Stimulated activated naive CD8-positive, alpha-beta T cell treated with anti-CD3 and anti-CD28 coated beads, Interleukin-15, amount 100 ng/mL, for 72 hours (primary cell): ENCODE data around the gene ZNHIT6.
"Not testable (repeated sequence)": the region's sequence is repeated elsewhere in the genome, so short reads cannot be mapped to it uniquely, and the experiment has no call there.

ENCODE experiments used
- ATAC-seq: fragments of 150-1000 bp; cut with Tn5 transposase; 2 replicates; pipeline ENCODE4 v1.10.0; 2021; ENCODE audit warnings: mild to moderate bottlenecking, moderate library complexity
- DNase-seq, 2 donors: peaks; one replicate each; pipeline ENCODE4 v3.0.0; 2021 to 2022
- H3K27ac Mint-ChIP-seq, 2 donors: one replicate each; pipeline ENCODE4 v1.8.0; 2022; ENCODE audit warnings: mild to moderate bottlenecking in 2 of 2, mixed read lengths in 2 of 2, moderate library complexity in 2 of 2
- H3K27me3 Mint-ChIP-seq: one replicate; pipeline ENCODE4 v1.8.0; 2022; ENCODE audit warnings: mixed read lengths
- H3K4me1 Mint-ChIP-seq: one replicate; pipeline ENCODE4 v1.8.0; 2022; ENCODE audit warnings: mild to moderate bottlenecking, mixed read lengths
- H3K4me3 Mint-ChIP-seq, 2 donors: one replicate each; pipeline ENCODE4 v1.8.0; 2022; ENCODE audit warnings: mild to moderate bottlenecking in 2 of 2, mixed read lengths in 2 of 2, moderate library complexity in 1 of 2
- H3K9me3 Mint-ChIP-seq, 2 donors: one replicate each; pipeline ENCODE4 v1.8.0; 2022; ENCODE audit warnings: mixed read lengths in 2 of 2

ZNHIT6 gene

GRCh38 chr1:85650645-85651044 is 57.6 kb downstream of the ZNHIT6 start:
- Mint-ChIP-seq H3K4me1 (no peaks in the 10 kb centered on the region), H3K27ac (no peak overlapping the region), H3K9me3 (peaks cover 4 to 16% of the 10 kb centered on the region in 2 donors), H3K4me3 (no peak overlapping the region), H3K27me3 (no peaks in the 10 kb centered on the region)
- no peak for ATAC-seq
- DNase-seq: no peak

GRCh38 chr1:85649591-85649990 is 58.6 kb downstream of the ZNHIT6 start:
- DNase-seq (no peak), ATAC-seq (no peak)
- no peak overlapping the region for H3K27ac Mint-ChIP-seq
- H3K4me3 Mint-ChIP-seq: no peak overlapping the region
- H3K27me3 Mint-ChIP-seq: no peaks in the 10 kb centered on the region
- H3K4me1 Mint-ChIP-seq: no peaks in the 10 kb centered on the region
- peaks cover 6 to 19% of the 10 kb centered on the region in 2 donors for H3K9me3 Mint-ChIP-seq

- H3K27me3 Mint-ChIP-seq, H3K4me1 Mint-ChIP-seq, H3K27ac Mint-ChIP-seq, DNase-seq, ATAC-seq, H3K4me3 Mint-ChIP-seq: not testable (repeated sequence)
- H3K9me3 Mint-ChIP-seq: peaks cover 48 to 50% of the 10 kb centered on the region in 2 donors
These were observed 66.4 kb downstream of the ZNHIT6 start for GRCh38 chr1:85641598-85642556.

- not testable (repeated sequence) for H3K4me3 Mint-ChIP-seq, ATAC-seq
These were observed 68.3 kb downstream of the ZNHIT6 start for GRCh38 chr1:85639920-85640319.

GRCh38 chr1:85638412-85638811 is 69.8 kb downstream of the ZNHIT6 start:
- Mint-ChIP-seq H3K9me3 (peaks cover 50 to 52% of the 10 kb centered on the region in 2 donors), H3K4me3 (no peak overlapping the region)

More at GRCh38 chr1:85639920-85640319, 68.3 kb downstream of the ZNHIT6 start:
- H3K4me1 Mint-ChIP-seq, H3K27ac Mint-ChIP-seq, H3K27me3 Mint-ChIP-seq, DNase-seq: not testable (repeated sequence)
- peaks cover 56 to 58% of the 10 kb centered on the region in 2 donors for H3K9me3 Mint-ChIP-seq

GRCh38 chr1:85630493-85630892 is 77.7 kb downstream of the ZNHIT6 start:
- DNase-seq: no peak
- no peaks in the 10 kb centered on the region for H3K4me1 Mint-ChIP-seq
- H3K9me3 Mint-ChIP-seq: peaks cover 7 to 39% of the 10 kb centered on the region in 2 donors
- H3K4me3 Mint-ChIP-seq: no peak overlapping the region
- no peak overlapping the region for H3K27ac Mint-ChIP-seq
- H3K27me3 Mint-ChIP-seq: no peaks in the 10 kb centered on the region
- no peak for ATAC-seq

More at GRCh38 chr1:85638412-85638811, 69.8 kb downstream of the ZNHIT6 start:
- no peaks in the 10 kb centered on the region for H3K27me3 Mint-ChIP-seq
- H3K27ac Mint-ChIP-seq: no peak overlapping the region
- no peak for DNase-seq
- H3K4me1 Mint-ChIP-seq: no peaks in the 10 kb centered on the region
- no peak for ATAC-seq

- Mint-ChIP-seq H3K27me3 (no peaks in the 10 kb centered on the region), H3K4me3 (no peak overlapping the region), H3K4me1 (no peaks in the 10 kb centered on the region), H3K9me3 (peaks cover 11 to 39% of the 10 kb centered on the region in 2 donors), H3K27ac (no peak overlapping the region)
- DNase-seq (no peak), ATAC-seq (no peak)
These were observed 78.7 kb downstream of the ZNHIT6 start for GRCh38 chr1:85629532-85629920.

GRCh38 chr1:85628791-85629531 is 79.3 kb downstream of the ZNHIT6 start:
- Mint-ChIP-seq H3K4me3 (no peak overlapping the region), H3K27me3 (no peaks in the 10 kb centered on the region), H3K27ac (no peak overlapping the region), H3K4me1 (no peaks in the 10 kb centered on the region), H3K9me3 (peaks cover 15 to 39% of the 10 kb centered on the region in 2 donors)
- DNase-seq: no peak
- no peak for ATAC-seq

GRCh38 chr1:85626818-85627217 is 81.4 kb downstream of the ZNHIT6 start:
- Mint-ChIP-seq H3K27me3 (no peaks in the 10 kb centered on the region), H3K4me3 (no peak overlapping the region), H3K9me3 (peaks cover 27 to 42% of the 10 kb centered on the region in 2 donors), H3K27ac (no peak overlapping the region), H3K4me1 (peaks cover 5% of the 10 kb centered on the region)
- ATAC-seq (no peak), DNase-seq (no peak)

- Mint-ChIP-seq H3K27ac (no peak overlapping the region), H3K4me1 (peaks cover 5% of the 10 kb centered on the region), H3K27me3 (no peaks in the 10 kb centered on the region), H3K4me3 (no peak overlapping the region), H3K9me3 (peaks cover 46 to 51% of the 10 kb centered on the region in 2 donors)
- no peak for ATAC-seq
- DNase-seq: no peak
These were observed 83.9 kb downstream of the ZNHIT6 start for GRCh38 chr1:85624361-85624760.

- no peak for DNase-seq
- H3K4me1 Mint-ChIP-seq: peaks cover 5% of the 10 kb centered on the region
- peaks cover 44 to 49% of the 10 kb centered on the region in 2 donors for H3K9me3 Mint-ChIP-seq
- no peak overlapping the region for H3K27ac Mint-ChIP-seq
- H3K27me3 Mint-ChIP-seq: no peaks in the 10 kb centered on the region
- no peak overlapping the region for H3K4me3 Mint-ChIP-seq
- peak; percentile 75 for ATAC-seq
These were observed 85.2 kb downstream of the ZNHIT6 start for GRCh38 chr1:85623061-85623471.

- H3K27ac Mint-ChIP-seq: no peak overlapping the region
- no peak for ATAC-seq
- DNase-seq: no peak
- H3K4me3 Mint-ChIP-seq: no peak overlapping the region
- peaks cover 36 to 42% of the 10 kb centered on the region in 2 donors for H3K9me3 Mint-ChIP-seq
- no peaks in the 10 kb centered on the region for H3K27me3 Mint-ChIP-seq
- H3K4me1 Mint-ChIP-seq: peaks cover 5% of the 10 kb centered on the region
These were observed 86.8 kb downstream of the ZNHIT6 start for GRCh38 chr1:85621430-85621829.

GRCh38 chr1:85617633-85618100 is 90.6 kb downstream of the ZNHIT6 start:
- H3K4me3 Mint-ChIP-seq: no peak overlapping the region
- H3K27me3 Mint-ChIP-seq: no peaks in the 10 kb centered on the region
- peaks cover 31 to 35% of the 10 kb centered on the region in 2 donors for H3K9me3 Mint-ChIP-seq
- H3K27ac Mint-ChIP-seq: no peak overlapping the region
- DNase-seq: no peak
- peaks cover under 1% of the 10 kb centered on the region for H3K4me1 Mint-ChIP-seq
- ATAC-seq: no peak

- H3K9me3 Mint-ChIP-seq: peaks cover 21 to 26% of the 10 kb centered on the region in 2 donors
- no peak overlapping the region for H3K27ac Mint-ChIP-seq
- DNase-seq: no peak
- no peak overlapping the region for H3K4me3 Mint-ChIP-seq
- no peaks in the 10 kb centered on the region for H3K27me3 Mint-ChIP-seq
- H3K4me1 Mint-ChIP-seq: no peaks in the 10 kb centered on the region
- ATAC-seq: no peak
These were observed 91.5 kb downstream of the ZNHIT6 start for GRCh38 chr1:85616736-85617135.

GRCh38 chr1:85616364-85616705 is 91.9 kb downstream of the ZNHIT6 start:
- DNase-seq (no peak), ATAC-seq (no peak)
- Mint-ChIP-seq H3K27ac (no peak overlapping the region), H3K9me3 (peaks cover 18 to 22% of the 10 kb centered on the region in 2 donors), H3K27me3 (no peaks in the 10 kb centered on the region), H3K4me3 (no peak overlapping the region), H3K4me1 (no peaks in the 10 kb centered on the region)
